Keratinocyte (primary cell): Measurements from ENCODE around the gene RBCK1. TPM values are rescaled to one million over a fixed set of nuclear protein-coding genes. Genes with fewer than 3 reads are reported as not detected.

ENCODE experiments used
- DNase-seq: peaks from one replicate; pipeline ENCODE4 v3.0.0-alpha.2; 2011; ENCODE audit warnings: low read depth, missing footprints, low spot score
- FAIRE-seq: peaks from 2 replicates; lab custom pipeline; 2011; peaks lifted over from hg19 to GRCh38; lab: Jason Lieb, UNC
- H2AFZ ChIP-seq: 2 replicates; pipeline ENCODE4 v1.6.0; 2012; ENCODE audit warnings: low read length, control low read depth, inconsistent platforms; ENCODE audit not compliant: control insufficient read depth
- H3K27ac ChIP-seq: 2 replicates; pipeline ENCODE4 v1.5.1; 2011; ENCODE audit warnings: low read length; ENCODE audit not compliant: control insufficient read depth, insufficient read depth
- H3K27me3 ChIP-seq: 3 replicates; pipeline ENCODE4 v1.6.0; 2011; ENCODE audit warnings: low read length; ENCODE audit not compliant: control insufficient read depth, insufficient read depth; ENCODE audit errors: extremely low read depth
- H3K36me3 ChIP-seq, 2 experiments: 2 replicates in 1 of 2; 3 replicates in 1 of 2; pipeline ENCODE4 v1.5.1; 2011; ENCODE audit warnings: low read length in 2 of 2, mild to moderate bottlenecking in 1 of 2; ENCODE audit not compliant: control insufficient read depth in 2 of 2, insufficient read depth in 2 of 2; ENCODE audit errors: extremely low read depth in 1 of 2
- H3K4me1 ChIP-seq: 3 replicates; pipeline ENCODE4 v1.5.1; 2011; ENCODE audit warnings: low read length; ENCODE audit not compliant: control insufficient read depth, insufficient read depth; ENCODE audit errors: extremely low read depth
- H3K4me2 ChIP-seq: 3 replicates; pipeline ENCODE4 v1.6.0; 2011; ENCODE audit warnings: low read depth, low read length; ENCODE audit not compliant: control insufficient read depth, insufficient read depth; ENCODE audit errors: extremely low read depth
- H3K4me3 ChIP-seq, 3 experiments: fragments of 200-600 bp in 1 of 3; sonication (generic) in 1 of 3; 2 replicates in 2 of 3; 3 replicates in 1 of 3; pipeline ENCODE4 v1.5.1; 2011 to 2016; ENCODE audit warnings: low read length in 3 of 3, mild to moderate bottlenecking in 3 of 3, control low read depth in 2 of 3, inconsistent platforms in 1 of 3, low read depth in 1 of 3, mixed read lengths in 1 of 3, mixed run types in 1 of 3, moderate library complexity in 1 of 3; ENCODE audit not compliant: control insufficient read depth in 2 of 3, insufficient read depth in 2 of 3; ENCODE audit errors: extremely low read depth in 1 of 3
- H3K79me2 ChIP-seq: 2 replicates; pipeline ENCODE4 v1.6.0; 2012; ENCODE audit warnings: low read length; ENCODE audit not compliant: control insufficient read depth, insufficient read depth
- H3K9ac ChIP-seq: 3 replicates; pipeline ENCODE4 v1.6.0; 2011; ENCODE audit warnings: low read length; ENCODE audit not compliant: control insufficient read depth, insufficient read depth; ENCODE audit errors: extremely low read depth
- H3K9me1 ChIP-seq: 3 replicates; pipeline ENCODE4 v1.6.0; 2011; ENCODE audit warnings: low read length; ENCODE audit not compliant: control insufficient read depth, insufficient read depth; ENCODE audit errors: extremely low read depth
- H3K9me3 ChIP-seq: 2 replicates; pipeline ENCODE4 v1.5.1; 2012; ENCODE audit warnings: low read depth, low read length; ENCODE audit not compliant: control insufficient read depth
- H4K20me1 ChIP-seq: 3 replicates; pipeline ENCODE4 v1.6.0; 2011; ENCODE audit warnings: low read length; ENCODE audit not compliant: control insufficient read depth, insufficient read depth; ENCODE audit errors: extremely low read depth
- CTCF ChIP-seq, 3 experiments: IDR thresholded peaks in 1 of 3; conservative IDR thresholded peaks in 1 of 3; optimal IDR thresholded peaks in 1 of 3; 2 replicates in 2 of 3; 3 replicates in 1 of 3; pipeline versions ENCODE3 to v1.5.1; 2011; ENCODE audit warnings: low read length in 3 of 3, mild to moderate bottlenecking in 3 of 3, moderate library complexity in 2 of 3, control low read depth in 1 of 3, inconsistent platforms in 1 of 3; ENCODE audit not compliant: insufficient read depth in 2 of 3; ENCODE audit errors: extremely low read depth in 1 of 3
- EZH2 ChIP-seq: IDR thresholded peaks from one replicate; pipeline ENCODE4 v1.6.1; 2012; ENCODE audit warnings: inconsistent platforms, mild to moderate bottlenecking, low read length, moderate library complexity
- dilution Hi-C: fragments of 300-500 bp; cut with MboI; formaldehyde crosslinking; loops from one replicate; pipeline ENCODE4 v1.7.0; 2020; ENCODE audit warnings: low sequenced_read_pairs; ENCODE audit not compliant: extremely low pct_ligation_motif_present
- polyA plus RNA-seq, 5 experiments: library from polyadenylated mRNA; depleted of rRNA in 3 of 5; stranded (reverse) in 3 of 5; stranded (forward) in 1 of 5; unstranded in 1 of 5; fragments of >200 nt; gene quantifications; 1 replicate in 1 of 5; 2 replicates in 3 of 5; 3 replicates in 1 of 5; pipeline versions ENCODE4 v1.2.1 to v1.2.3, GENCODE V29; 2011 to 2012; ENCODE audit warnings: missing spikeins in 2 of 5, low read depth in 1 of 5, low replicate concordance in 1 of 5

The RBCK1 gene
- polyA plus RNA-seq, 1 donor (not counting 4 experiments of a cell fraction or from before 2014, with no cell fraction given) = 136 TPM

GRCh38 chr20:412081-412480 lies 4.0 kb downstream of the RBCK1 start:
- Histone ChIP-seq H4K20me1 (peaks cover 11% of the 10 kb centered on the region), H3K79me2 (peaks cover 62% of the 10 kb centered on the region), H3K9ac (no peak overlapping the region), H3K9me1 (peaks cover 5% of the 10 kb centered on the region), H3K27ac (no peak overlapping the region), H3K4me1 (peaks cover 23% of the 10 kb centered on the region), H3K27me3 (no peaks in the 10 kb centered on the region), H3K36me3 (peaks cover 24 to 38% of the 10 kb centered on the region in 2 experiments), H2AFZ (no peak overlapping the region), H3K4me3 (no peak overlapping the region), H3K9me3 (no peaks in the 10 kb centered on the region), H3K4me2 (no peak overlapping the region)
- TF ChIP-seq EZH2 = no peak
- no peak for TF ChIP-seq CTCF (optimal IDR thresholded peaks at IDR 0.05 in 1 of 3, IDR thresholded peaks at IDR 0.05 in 1 of 3, conservative IDR thresholded peaks at IDR 0.05 in 1 of 3; ENCODE audit: extremely low read depth in 1 of 3, insufficient read depth in 2 of 3, low read length in 3 of 3)
- FAIRE-seq = no peak
- no peak for DNase-seq
- dilution Hi-C loops = no loop called here

GRCh38 chr20:414161-414560 lies 6.1 kb downstream of the RBCK1 start:
- no peak for FAIRE-seq
- H3K79me2 ChIP-seq = peaks cover 51% of the 10 kb centered on the region
- no peak for DNase-seq
- peaks cover 19% of the 10 kb centered on the region for H3K4me1 ChIP-seq
- peaks cover 35 to 43% of the 10 kb centered on the region in 2 experiments for H3K36me3 ChIP-seq
- H3K4me3 ChIP-seq = no peak overlapping the region
- H3K9ac ChIP-seq = no peak overlapping the region
- no peak overlapping the region for H3K27ac ChIP-seq
- no peak overlapping the region for H3K4me2 ChIP-seq
- dilution Hi-C loops = no loop called here
- peaks cover 11% of the 10 kb centered on the region for H4K20me1 ChIP-seq
- peaks cover 5% of the 10 kb centered on the region for H3K9me1 ChIP-seq
- H2AFZ ChIP-seq = no peak overlapping the region
- no peak for TF ChIP-seq CTCF (optimal IDR thresholded peaks at IDR 0.05 in 1 of 3, IDR thresholded peaks at IDR 0.05 in 1 of 3, conservative IDR thresholded peaks at IDR 0.05 in 1 of 3; ENCODE audit: extremely low read depth in 1 of 3, insufficient read depth in 2 of 3, low read length in 3 of 3)
- no peak for TF ChIP-seq EZH2
- H3K27me3 ChIP-seq = no peaks in the 10 kb centered on the region
- no peaks in the 10 kb centered on the region for H3K9me3 ChIP-seq
